NB4 (cell line): Measurements from ENCODE around the gene BRD1.

ENCODE experiments used
- DNase-seq: peaks from one replicate; pipeline ENCODE4 v3.0.0; 2010; ENCODE audit warnings: low read depth
- H3K4me3 ChIP-seq: one replicate; pipeline ENCODE4 v1.5.1; 2011; ENCODE audit warnings: mild to moderate bottlenecking, low read depth, low read length, moderate library complexity
- MYC ChIP-seq: IDR thresholded peaks from 2 replicates; pipeline ENCODE4 v1.6.1; 2011; ENCODE audit warnings: low read depth, low read length
- POLR2A ChIP-seq: IDR thresholded peaks from 2 replicates; pipeline ENCODE4 v1.6.1; 2011; ENCODE audit warnings: mild to moderate bottlenecking; ENCODE audit not compliant: insufficient read length; ENCODE audit errors: extremely low read depth
- TF ChIP-seq, protein P1 (sequence below): IDR thresholded peaks from one replicate; pipeline ENCODE4 v1.5.1; 2012; ENCODE audit warnings: low read depth, low read length
- TF ChIP-seq, protein P2 (sequence below): IDR thresholded peaks from 2 replicates; pipeline ENCODE4 v1.6.1; 2011; ENCODE audit warnings: low read depth, low read length

Gene BRD1

DNA sequence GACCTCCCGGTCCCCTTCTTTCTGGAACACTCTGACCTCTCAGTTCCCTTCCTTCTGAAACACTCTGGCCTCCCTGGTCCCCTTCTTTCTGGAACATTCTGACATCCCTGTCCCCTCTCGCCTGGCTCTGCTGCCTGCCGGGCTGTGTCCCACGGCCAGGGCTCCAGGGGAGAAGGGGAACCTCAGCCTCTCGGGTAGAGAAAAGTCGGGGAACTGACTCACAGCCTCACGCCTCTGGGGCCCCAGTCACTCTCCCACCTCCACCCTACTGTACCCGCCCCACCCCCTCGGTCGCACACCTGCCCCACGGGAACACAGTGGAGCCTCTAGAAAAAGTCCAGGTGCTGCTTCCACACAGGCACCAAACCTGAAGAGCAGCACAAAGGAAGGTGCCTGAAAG, 93.3 kb downstream of the BRD1 start:
- no peak overlapping the region for H3K4me3 ChIP-seq
- DNase-seq: no peak
- TF ChIP-seq, protein P1, sequence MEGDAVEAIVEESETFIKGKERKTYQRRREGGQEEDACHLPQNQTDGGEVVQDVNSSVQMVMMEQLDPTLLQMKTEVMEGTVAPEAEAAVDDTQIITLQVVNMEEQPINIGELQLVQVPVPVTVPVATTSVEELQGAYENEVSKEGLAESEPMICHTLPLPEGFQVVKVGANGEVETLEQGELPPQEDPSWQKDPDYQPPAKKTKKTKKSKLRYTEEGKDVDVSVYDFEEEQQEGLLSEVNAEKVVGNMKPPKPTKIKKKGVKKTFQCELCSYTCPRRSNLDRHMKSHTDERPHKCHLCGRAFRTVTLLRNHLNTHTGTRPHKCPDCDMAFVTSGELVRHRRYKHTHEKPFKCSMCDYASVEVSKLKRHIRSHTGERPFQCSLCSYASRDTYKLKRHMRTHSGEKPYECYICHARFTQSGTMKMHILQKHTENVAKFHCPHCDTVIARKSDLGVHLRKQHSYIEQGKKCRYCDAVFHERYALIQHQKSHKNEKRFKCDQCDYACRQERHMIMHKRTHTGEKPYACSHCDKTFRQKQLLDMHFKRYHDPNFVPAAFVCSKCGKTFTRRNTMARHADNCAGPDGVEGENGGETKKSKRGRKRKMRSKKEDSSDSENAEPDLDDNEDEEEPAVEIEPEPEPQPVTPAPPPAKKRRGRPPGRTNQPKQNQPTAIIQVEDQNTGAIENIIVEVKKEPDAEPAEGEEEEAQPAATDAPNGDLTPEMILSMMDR: no peak
- TF ChIP-seq POLR2A (no peak), MYC (no peak)
- TF ChIP-seq, protein P2, sequence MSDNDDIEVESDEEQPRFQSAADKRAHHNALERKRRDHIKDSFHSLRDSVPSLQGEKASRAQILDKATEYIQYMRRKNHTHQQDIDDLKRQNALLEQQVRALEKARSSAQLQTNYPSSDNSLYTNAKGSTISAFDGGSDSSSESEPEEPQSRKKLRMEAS: no peak

DNA sequence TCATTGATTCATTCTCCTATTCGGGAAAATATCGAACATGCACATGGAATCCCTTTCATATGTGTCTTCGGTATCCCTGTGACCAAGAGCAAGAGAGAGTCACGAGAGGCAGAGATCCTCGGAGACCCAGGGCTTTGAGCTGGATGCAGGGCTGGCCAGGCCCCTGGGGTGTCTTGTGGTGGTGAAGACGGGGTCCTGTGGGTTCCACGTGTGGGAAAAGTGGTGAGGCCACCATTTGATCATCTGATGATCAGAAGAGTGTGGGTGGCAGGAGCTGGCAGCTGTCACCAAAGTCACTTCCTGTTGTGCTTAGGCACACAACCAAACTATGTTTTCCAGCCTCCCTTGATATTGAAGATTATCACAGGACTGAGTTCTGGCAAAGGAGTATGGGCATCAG, 94.0 kb downstream of the BRD1 start:
- TF ChIP-seq, protein P2: no peak
- TF ChIP-seq MYC: no peak
- no peak for TF ChIP-seq POLR2A
- TF ChIP-seq, protein P1: no peak
- no peak for DNase-seq

DNA sequence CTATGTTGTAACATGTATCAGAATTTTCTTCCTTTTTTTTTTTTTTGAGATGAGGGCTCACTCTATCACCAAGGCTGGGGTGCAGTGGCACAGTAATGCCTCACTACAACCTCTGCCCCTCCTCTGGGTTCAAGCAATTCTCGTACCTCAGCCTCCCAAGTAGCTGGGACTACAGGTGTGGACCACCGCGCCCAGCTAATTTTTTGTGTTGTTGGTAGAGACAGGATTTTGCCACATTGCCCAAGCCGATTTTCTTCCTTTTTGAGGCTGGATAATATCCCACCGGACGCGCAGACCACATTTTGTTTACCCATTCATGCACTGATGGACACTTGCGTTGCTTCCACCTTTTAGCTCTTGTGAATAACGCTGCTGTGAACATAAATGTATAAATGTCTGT, 97.0 kb downstream of the BRD1 start:
- TF ChIP-seq MYC: no peak
- TF ChIP-seq, protein P2: no peak
- no peak for TF ChIP-seq POLR2A
- TF ChIP-seq, protein P1: no peak
- H3K4me3 ChIP-seq: no peak overlapping the region
- no peak for DNase-seq

More for the DNA sequence above, 94.0 kb downstream of the BRD1 start:
- H3K4me3 ChIP-seq: no peak overlapping the region

DNA sequence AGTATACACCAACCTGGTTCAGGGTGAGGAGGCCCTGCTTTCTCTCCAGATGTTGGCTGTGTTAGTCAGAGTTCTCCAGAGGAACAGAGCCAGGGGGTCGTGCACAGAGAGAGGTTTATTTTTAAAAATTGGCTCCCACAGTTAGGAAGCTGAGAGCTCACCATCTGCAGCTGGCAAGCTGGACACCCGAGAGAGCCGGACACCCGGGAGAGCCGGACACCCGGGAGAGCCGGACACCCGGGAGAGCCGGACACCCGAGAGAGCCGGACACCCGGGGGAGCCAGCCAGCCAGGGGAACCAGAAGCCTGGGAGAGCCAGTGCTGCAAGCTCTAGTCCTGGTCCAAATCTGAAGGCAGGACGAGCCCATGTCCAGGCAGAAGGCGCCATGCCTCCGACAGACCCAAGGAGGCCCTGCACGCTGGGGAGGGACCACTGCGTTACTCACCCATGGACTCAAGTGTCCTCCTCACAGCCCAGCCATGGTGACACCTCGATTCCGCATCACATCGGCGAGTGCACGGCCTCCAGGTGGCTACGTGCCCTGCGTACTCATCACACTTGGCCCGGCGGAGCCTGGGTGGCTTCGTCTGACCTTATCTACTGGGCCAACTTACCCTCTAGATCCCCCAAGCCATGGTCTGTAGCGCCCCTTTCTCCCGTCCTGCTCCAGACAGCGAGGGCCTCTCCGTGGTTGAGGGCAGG, 99.0 kb downstream of the BRD1 start:
- H3K4me3 ChIP-seq: no peak overlapping the region
- TF ChIP-seq, protein P1: no peak
- TF ChIP-seq, protein P2: no peak
- no peak for TF ChIP-seq MYC
- no peak for TF ChIP-seq POLR2A
- no peak for DNase-seq

DNA sequence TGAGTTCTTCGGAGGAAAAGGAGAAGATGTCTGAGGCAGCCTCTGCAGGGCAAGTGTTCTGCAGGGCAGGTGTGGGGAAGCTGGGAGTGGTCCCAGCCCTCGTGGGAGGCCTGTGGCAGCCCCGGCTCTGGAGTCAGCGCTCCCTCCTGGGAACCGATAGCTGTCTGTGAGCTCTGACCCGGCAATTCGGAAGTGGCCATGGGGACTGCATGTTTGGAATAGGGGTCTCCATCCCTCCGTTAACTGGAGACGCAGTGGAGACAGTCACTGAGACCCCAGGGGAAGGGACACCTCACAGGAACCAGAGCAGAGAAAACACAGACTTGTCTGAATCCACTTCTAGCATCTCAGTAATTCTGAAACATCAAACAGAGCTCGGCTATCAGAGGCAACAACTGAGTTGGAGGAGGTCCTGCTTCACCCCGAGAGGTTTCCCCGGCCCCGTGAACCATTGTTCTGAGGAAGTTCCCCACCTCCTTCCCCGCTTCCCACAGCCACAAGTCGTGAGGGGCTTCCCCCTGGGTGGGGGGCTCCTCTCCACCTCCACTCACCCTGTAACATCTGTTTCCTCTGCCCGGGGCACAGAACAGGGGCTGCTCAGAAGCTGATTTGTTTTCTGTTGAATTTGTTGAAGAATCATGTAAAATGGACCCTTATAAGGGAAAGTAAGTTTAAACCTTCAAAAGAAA, 99.6 kb downstream of the BRD1 start:
- TF ChIP-seq, protein P1: no peak
- TF ChIP-seq MYC (no peak), POLR2A (no peak)
- TF ChIP-seq, protein P2: no peak
- H3K4me3 ChIP-seq: no peak overlapping the region
- DNase-seq: no peak
